ENCODE data around the gene NMB. TPM values are rescaled to one million over a fixed set of nuclear protein-coding genes. Genes with fewer than 3 reads are reported as not detected.

Gene NMB
- polyA plus RNA-seq, 1 of the 3 experiments (the other 2 are of a cell fraction): 6.5 TPM

- TF ChIP-seq NRF1 (IDR thresholded peaks at IDR 0.05; ENCODE audit: low read depth, low read length) (no peak), EP300 (IDR thresholded peaks at IDR 0.05; ENCODE audit: borderline replicate concordance in 1 of 2, low read depth in 1 of 2, low read length in 1 of 2) (no peak), CTCF (IDR thresholded peaks at IDR 0.05) (no peak), TCF12 (IDR thresholded peaks at IDR 0.05) (no peak), USF1 (IDR thresholded peaks at IDR 0.05; ENCODE audit: borderline replicate concordance, low read depth) (no peak), NFIC (IDR thresholded peaks at IDR 0.05; ENCODE audit: borderline replicate concordance) (no peak), RFX5 (IDR thresholded peaks at IDR 0.05; ENCODE audit: low read length) (no peak), MXI1 (IDR thresholded peaks at IDR 0.05; ENCODE audit: low read depth, low read length) (no peak), GABPA (IDR thresholded peaks at IDR 0.05; ENCODE audit: low read depth) (no peak), TEAD4 (IDR thresholded peaks at IDR 0.05; ENCODE audit: borderline replicate concordance, insufficient read depth) (no peak), RAD21 (IDR thresholded peaks at IDR 0.05; ENCODE audit: low read length) (no peak)
Observed at GRCh38 chr15:84648539-84648938, 9.5 kb downstream of the NMB start (continued).

GRCh38 chr15:84647726-84648125 lies 10.3 kb downstream of the NMB start:
- H4K20me1 ChIP-seq (ENCODE audit: insufficient read depth): no peaks in the 10 kb centered on the region
- TF ChIP-seq TCF12 (IDR thresholded peaks at IDR 0.05) (no peak), ELF1 (IDR thresholded peaks at IDR 0.05) (no peak), POLR2AphosphoS5 (IDR thresholded peaks at IDR 0.05; ENCODE audit: low read depth, low read length) (no peak), SIN3A (IDR thresholded peaks at IDR 0.05; ENCODE audit: borderline replicate concordance, low read depth, low read length) (no peak), SMC3 (IDR thresholded peaks at IDR 0.05; ENCODE audit: low read depth, low read length) (no peak), EZH2phosphoT487 (IDR thresholded peaks at IDR 0.05; ENCODE audit: borderline replicate concordance, low read depth) (no peak), MEF2A (IDR thresholded peaks at IDR 0.05; ENCODE audit: borderline replicate concordance, low read depth) (no peak), YY1 (IDR thresholded peaks at IDR 0.05; ENCODE audit: low read depth) (no peak), MAX (IDR thresholded peaks at IDR 0.05; ENCODE audit: low read depth) (no peak), USF1 (IDR thresholded peaks at IDR 0.05; ENCODE audit: borderline replicate concordance, low read depth) (no peak), FOSL2 (IDR thresholded peaks at IDR 0.05; ENCODE audit: borderline replicate concordance, low read depth) (no peak), TAF1 (IDR thresholded peaks at IDR 0.05; ENCODE audit: borderline replicate concordance, low read depth, low read length) (no peak), NRF1 (IDR thresholded peaks at IDR 0.05; ENCODE audit: low read depth, low read length) (no peak), RAD21 (IDR thresholded peaks at IDR 0.05; ENCODE audit: low read length) (no peak), CTCF (IDR thresholded peaks at IDR 0.05) (no peak), REST (IDR thresholded peaks at IDR 0.05; ENCODE audit: low read depth, low read length) (no peak), GATA2 (CRISPR knock-in tag; IDR thresholded peaks at IDR 0.05) (no peak), NFIC (IDR thresholded peaks at IDR 0.05; ENCODE audit: borderline replicate concordance) (no peak)

More at GRCh38 chr15:84647726-84648125, 10.3 kb downstream of the NMB start:
- no peak overlapping the region for H3K4me2 ChIP-seq
- ChIA-PET CTCF (interaction anchor here (3.3 kb wide), 1 partner anchor 49 kb away, joined by 13 read pairs; no protein-coding TSS in a partner anchor), POLR2A (interaction anchor here (1.1 kb wide), 1 partner anchor 8 kb away, joined by 4 read pairs; no protein-coding TSS in a partner anchor)
- peaks cover 3% of the 10 kb centered on the region for H3F3A ChIP-seq (replicated peaks; ENCODE audit: insufficient read depth)
- H3K36me3 ChIP-seq (replicated peaks in 1 of 2; ENCODE audit: control insufficient read depth in 1 of 2, insufficient read depth in 2 of 2, low read length in 1 of 2): peaks cover 52 to 60% of the 10 kb centered on the region in 2 experiments
- DNase-seq: no peak
- no peaks in the 10 kb centered on the region for H3K9me2 ChIP-seq
- H3K79me2 ChIP-seq (ENCODE audit: insufficient read depth): peaks cover 22% of the 10 kb centered on the region
- no peak overlapping the region for H2AFZ ChIP-seq (ENCODE audit: low read depth)
- no peaks in the 10 kb centered on the region for H3K9me3 ChIP-seq
- H3K27ac ChIP-seq (ENCODE audit: low read depth in 2 of 2, low read length in 1 of 2): no peak overlapping the region
- no peaks in the 10 kb centered on the region for H3K27me3 ChIP-seq (ENCODE audit: insufficient read depth)
- H3K9ac ChIP-seq: no peak overlapping the region
- H3K4me3 ChIP-seq (ENCODE audit: low read depth in 2 of 2, low read length in 1 of 2): no peak overlapping the region
- peaks cover 6 to 12% of the 10 kb centered on the region in 2 experiments; a peak in 2 of 4 replicates for H3K4me1 ChIP-seq (ENCODE audit: control insufficient read depth in 1 of 2, insufficient read depth in 2 of 2, low read depth in 1 of 2, low read length in 1 of 2)

Data from SK-N-SH (cell line).